NCI-H2171 treated with DMSO at 0.1 percent for 48 hours (cell line): Measurements from ENCODE around the gene PHLPP1.

ENCODE experiments used
- DNase-seq: peaks from one replicate; lab custom pipeline; 2025; lab: John Stamatoyannopoulos, UW

PHLPP1 gene

GRCh38 chr18:62938487-62938886 lies 223.1 kb downstream of the PHLPP1 start:
- DNase-seq = no peak

- no peak for DNase-seq
These were observed 224.1 kb downstream of the PHLPP1 start for GRCh38 chr18:62939433-62939832.

GRCh38 chr18:62939926-62940325 lies 224.6 kb downstream of the PHLPP1 start:
- DNase-seq = no peak

GRCh38 chr18:62942578-62942977 lies 227.2 kb downstream of the PHLPP1 start:
- peak; percentile 22 for DNase-seq

GRCh38 chr18:62944454-62944853 lies 229.1 kb downstream of the PHLPP1 start:
- no peak for DNase-seq

- DNase-seq = no peak
These were observed 233.4 kb downstream of the PHLPP1 start for GRCh38 chr18:62948788-62949187.

- no peak for DNase-seq
These were observed 234.9 kb downstream of the PHLPP1 start for GRCh38 chr18:62950246-62950645.

- DNase-seq = no peak
These were observed 237.5 kb downstream of the PHLPP1 start for GRCh38 chr18:62952807-62953206.

- DNase-seq = no peak
These were observed 238.3 kb downstream of the PHLPP1 start for GRCh38 chr18:62953663-62954062.

GRCh38 chr18:62954366-62954765 lies 239.0 kb downstream of the PHLPP1 start:
- no peak for DNase-seq

- DNase-seq = no peak
These were observed 242.6 kb downstream of the PHLPP1 start for GRCh38 chr18:62957885-62958472.

GRCh38 chr18:62959481-62959880 lies 244.1 kb downstream of the PHLPP1 start:
- no peak for DNase-seq

GRCh38 chr18:62963507-62963906 lies 248.2 kb downstream of the PHLPP1 start:
- no peak for DNase-seq

- no peak for DNase-seq
These were observed 249.1 kb downstream of the PHLPP1 start for GRCh38 chr18:62964432-62964831.

- DNase-seq = no peak
These were observed 251.7 kb downstream of the PHLPP1 start for GRCh38 chr18:62967089-62967488.

- DNase-seq = no peak
These were observed 258.3 kb downstream of the PHLPP1 start for GRCh38 chr18:62973689-62974088.

- DNase-seq = no peak
These were observed 259.0 kb downstream of the PHLPP1 start for GRCh38 chr18:62974388-62974787.

- DNase-seq = no peak
These were observed 259.8 kb downstream of the PHLPP1 start for GRCh38 chr18:62974928-62975675.

GRCh38 chr18:62975785-62976184 lies 260.4 kb downstream of the PHLPP1 start:
- no peak for DNase-seq

GRCh38 chr18:62976227-62976626 lies 260.9 kb downstream of the PHLPP1 start:
- no peak for DNase-seq

- DNase-seq = no peak
These were observed 262.2 kb downstream of the PHLPP1 start for GRCh38 chr18:62977512-62977911.

- no peak for DNase-seq
These were observed 263.1 kb downstream of the PHLPP1 start for GRCh38 chr18:62978251-62979049.

GRCh38 chr18:62979176-62979575 lies 263.8 kb downstream of the PHLPP1 start:
- peak; percentile 65 for DNase-seq
